Pulmonary artery endothelial cell (primary cell): ENCODE measurements around the gene TRDN. TPM values are rescaled to one million over a fixed set of nuclear protein-coding genes. Genes with fewer than 3 reads are reported as not detected.

ENCODE experiments used
- DNase-seq: peaks from one replicate; pipeline ENCODE4 v3.0.0-alpha.2; 2011; ENCODE audit warnings: low read depth, low spot score
- total RNA-seq: library from RNA; depleted of rRNA; stranded (reverse); fragments of >200 nt; gene quantifications from 2 replicates; pipeline ENCODE4 v1.2.3, GENCODE V29; 2014

Gene TRDN
- total RNA-seq, 1 donor from 2014 or later, result not detected

DNA sequence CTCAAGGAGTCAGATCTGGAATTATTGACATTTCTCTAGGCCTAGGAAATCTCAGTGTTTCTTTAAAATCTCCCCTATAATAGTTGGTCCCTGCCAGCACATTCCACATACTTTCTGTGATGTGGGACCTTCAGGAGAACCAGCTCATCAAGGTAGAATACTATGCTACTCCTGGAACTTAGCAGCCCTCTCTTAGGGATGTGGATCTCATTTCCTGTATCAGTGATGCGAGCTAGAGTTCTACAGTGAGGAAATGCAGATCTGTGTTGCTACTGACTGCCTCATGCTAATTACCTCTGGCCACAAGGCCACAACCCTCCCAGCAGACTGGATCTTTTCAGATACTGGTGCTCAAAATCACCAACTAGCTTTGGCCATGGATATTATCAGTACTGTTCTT is 446.9 kb downstream of the TRDN start:
- DNase-seq, result no peak

GRCh38 chr6:123182998-123183397 is 453.8 kb downstream of the TRDN start:
- no peak for DNase-seq

DNA sequence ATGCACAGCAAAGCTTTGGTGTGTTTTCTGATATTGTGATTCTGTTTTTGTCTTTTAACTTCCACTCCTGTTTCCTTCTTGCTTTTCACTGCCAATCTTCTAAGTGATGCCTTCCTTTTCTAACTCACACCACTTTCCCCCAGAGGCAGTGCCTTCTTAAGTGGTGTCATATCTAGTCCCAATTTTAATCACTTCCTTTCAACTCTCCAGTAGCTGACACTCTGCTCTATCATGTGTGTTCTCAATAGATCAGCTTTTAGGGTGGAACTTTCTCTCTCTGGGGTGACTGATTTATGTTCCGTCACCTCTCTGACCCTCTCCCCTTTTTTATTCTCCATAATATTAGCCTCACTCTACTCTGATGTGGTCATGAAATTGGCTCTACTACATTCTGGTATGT is 460.0 kb downstream of the TRDN start:
- no peak for DNase-seq

GRCh38 chr6:123171341-123172115 is 465.2 kb downstream of the TRDN start:
- no peak for DNase-seq

DNA sequence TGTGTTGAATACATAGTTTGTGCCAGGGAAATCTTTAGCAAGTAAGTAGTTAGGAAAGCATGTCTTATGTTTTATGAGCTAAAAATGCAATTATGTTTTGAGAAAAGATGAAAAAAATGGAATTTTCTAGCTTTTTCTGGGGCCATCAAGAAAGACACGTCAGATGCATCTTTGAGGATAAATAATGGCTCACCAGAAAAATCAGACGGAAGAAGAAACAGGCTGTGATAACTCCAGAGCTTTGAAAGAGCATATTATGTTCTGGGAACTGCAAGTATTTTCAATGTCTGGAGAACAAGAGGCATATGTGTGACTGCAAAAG is 467.0 kb downstream of the TRDN start:
- DNase-seq, result no peak

- no peak for DNase-seq
Measured at GRCh38 chr6:123168892-123169773, 467.6 kb downstream of the TRDN start.

GRCh38 chr6:123168466-123168865 is 468.3 kb downstream of the TRDN start:
- DNase-seq, result no peak

Other genes with a start within 250 kb of the TRDN start
- not detected in 2 replicates for gene NKAIN2, start 166.9 kb upstream of the TRDN start, total RNA-seq